Measurements from ENCODE around the gene CTSH.

CTSH gene

DNA sequence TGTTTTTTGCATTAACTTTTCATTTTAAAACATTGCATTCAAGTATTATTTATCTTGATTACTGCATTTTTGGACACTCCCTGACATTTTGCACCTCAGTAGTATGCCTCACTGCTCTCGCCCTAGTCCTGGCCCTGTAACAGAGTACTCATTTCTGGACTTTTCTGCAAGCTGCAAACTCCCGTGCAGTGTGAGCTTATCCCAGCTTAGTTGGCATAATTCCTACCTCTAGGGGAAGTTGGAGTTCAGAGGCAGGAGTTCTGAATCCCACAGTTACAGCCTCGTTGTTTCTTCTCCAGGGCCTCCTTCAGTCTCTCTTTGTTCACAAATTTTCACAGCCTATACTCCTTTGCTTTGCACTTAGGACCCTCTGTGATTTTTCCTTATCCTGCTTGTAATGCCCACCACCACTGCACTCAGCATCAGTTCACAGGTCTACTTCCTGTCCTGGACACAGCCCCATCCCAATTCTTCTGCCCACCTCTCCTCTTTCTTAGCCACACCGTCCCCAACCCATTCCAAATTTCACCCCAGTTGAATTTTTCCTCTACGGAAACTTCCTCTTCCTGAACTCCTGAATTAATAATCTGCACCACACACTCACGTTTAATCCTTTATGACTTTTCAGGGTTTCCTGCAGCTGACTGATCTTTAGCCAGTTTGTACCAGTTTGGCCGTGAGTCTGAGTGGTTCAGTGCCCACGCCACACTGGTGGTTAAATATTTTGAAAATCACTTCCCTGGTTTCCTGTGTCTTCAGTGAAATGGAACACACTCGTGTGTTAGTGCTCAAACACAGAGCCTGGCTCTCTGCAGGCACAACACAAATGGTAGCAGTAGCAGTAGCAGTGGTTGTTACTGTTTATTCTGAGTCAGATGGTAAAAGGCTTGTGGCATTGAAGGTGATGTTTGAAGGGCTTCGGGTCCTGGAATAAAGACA lies 6.3 kb upstream of the CTSH start:
- no peak overlapping the region for H3K4me3 ChIP-seq (replicated peaks in 1 of 2; ENCODE audit: low read depth in 2 of 2, low read length in 2 of 2)
- TF ChIP-seq CTCF (IDR thresholded peaks at IDR 0.05; ENCODE audit: low read depth, low read length): peak; percentile 8
- DNase-seq (ENCODE audit: low read depth in 2 of 2): peak in 1 of 2 donors; percentile 69

DNA sequence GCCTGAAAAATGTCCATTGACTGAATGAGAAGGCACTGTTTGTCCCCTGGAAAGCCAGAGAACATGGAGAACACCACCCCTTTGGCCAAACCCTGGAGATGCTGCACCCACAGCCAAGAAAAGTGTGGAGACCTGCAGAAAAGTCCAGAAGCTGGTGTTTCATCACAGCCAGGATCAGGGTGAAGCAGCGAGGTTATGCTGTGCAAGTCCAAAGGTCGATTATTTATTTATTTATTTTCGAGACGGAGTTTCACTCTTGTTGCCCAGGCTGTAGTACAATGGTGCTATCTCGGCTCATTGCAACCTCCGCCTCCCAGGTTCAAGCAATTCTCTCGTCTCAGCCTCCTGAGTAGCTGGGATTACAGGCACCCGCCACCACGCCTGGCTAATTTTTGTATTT lies 5.5 kb upstream of the CTSH start:
- no peak for TF ChIP-seq CTCF (IDR thresholded peaks at IDR 0.05; ENCODE audit: low read depth, low read length)
- no peak for DNase-seq (ENCODE audit: low read depth in 2 of 2)
- H3K4me3 ChIP-seq (replicated peaks in 1 of 2; ENCODE audit: low read depth in 2 of 2, low read length in 2 of 2): no peak overlapping the region

DNA sequence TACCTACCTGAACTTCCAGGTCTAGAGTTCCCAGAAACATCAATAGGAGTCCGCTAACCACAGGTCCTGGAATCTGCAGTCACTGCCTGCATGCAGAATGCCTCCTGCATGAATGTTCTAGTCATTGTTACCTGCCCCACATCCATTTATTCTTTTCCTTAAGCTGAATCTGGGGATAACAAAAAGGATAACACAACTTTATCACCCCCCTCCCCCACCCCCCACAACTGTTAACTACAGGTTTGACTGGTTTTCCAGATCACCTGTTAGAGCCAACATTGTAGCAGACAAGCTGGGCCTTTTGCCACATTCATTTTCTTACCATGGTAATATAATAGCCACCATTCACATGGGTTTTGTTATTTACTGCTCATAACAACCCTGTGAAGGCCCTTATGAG lies 4.6 kb upstream of the CTSH start:
- no peak for TF ChIP-seq CTCF (IDR thresholded peaks at IDR 0.05; ENCODE audit: low read depth, low read length)
- no peak overlapping the region for H3K4me3 ChIP-seq (replicated peaks in 1 of 2; ENCODE audit: low read depth in 2 of 2, low read length in 2 of 2)
- DNase-seq (ENCODE audit: low read depth in 2 of 2): no peak

DNA sequence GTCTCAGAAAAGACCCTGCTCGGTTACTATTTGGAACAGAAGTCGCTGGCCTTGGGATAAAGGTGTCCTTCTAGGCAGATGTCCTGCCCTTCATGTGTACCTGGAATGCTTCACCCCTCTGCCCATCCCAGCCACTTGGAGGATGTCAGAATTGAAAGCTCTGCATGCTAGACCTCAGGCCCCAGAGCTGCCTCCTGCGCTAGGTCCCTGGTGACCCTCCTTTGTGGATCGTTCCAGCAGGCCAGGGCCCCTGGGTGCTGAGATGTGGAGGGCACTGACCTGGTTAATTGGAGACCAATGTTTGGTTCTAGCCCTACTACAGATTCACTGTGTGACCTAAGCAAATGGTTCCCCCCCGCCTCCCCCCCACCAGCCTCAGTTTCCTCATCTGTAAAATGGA lies 2.7 kb upstream of the CTSH start:
- DNase-seq (ENCODE audit: low read depth in 2 of 2): no peak
- TF ChIP-seq CTCF (IDR thresholded peaks at IDR 0.05; ENCODE audit: low read depth, low read length): no peak
- H3K4me3 ChIP-seq (replicated peaks in 1 of 2; ENCODE audit: low read depth in 2 of 2, low read length in 2 of 2): no peak overlapping the region

DNA sequence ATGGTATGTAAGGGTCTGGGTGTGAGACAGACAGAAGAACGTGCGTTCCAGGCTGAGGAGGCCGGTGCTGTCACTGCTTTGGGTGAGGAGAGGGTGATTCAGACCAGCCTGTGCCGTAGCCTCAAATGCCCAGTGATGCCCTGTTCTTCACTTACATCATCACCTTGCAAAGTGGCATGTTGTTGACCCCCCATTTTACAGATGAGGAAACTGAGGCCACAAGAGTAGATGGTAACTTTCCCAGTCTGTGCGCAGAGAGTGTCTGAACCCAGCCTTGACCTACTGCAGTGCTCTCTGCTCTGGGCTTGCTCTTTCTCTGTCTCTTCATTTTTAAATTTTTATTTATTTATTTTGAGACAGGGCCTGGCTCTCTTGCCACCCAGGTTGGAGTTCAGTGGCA lies 1.6 kb upstream of the CTSH start:
- TF ChIP-seq CTCF (IDR thresholded peaks at IDR 0.05; ENCODE audit: low read depth, low read length): no peak
- H3K4me3 ChIP-seq (replicated peaks in 1 of 2; ENCODE audit: low read depth in 2 of 2, low read length in 2 of 2): no peak overlapping the region
- DNase-seq (ENCODE audit: low read depth in 2 of 2): no peak

- no peak for DNase-seq (ENCODE audit: low read depth in 2 of 2)
- no peak overlapping the region for H3K4me3 ChIP-seq (replicated peaks in 1 of 2; ENCODE audit: low read depth in 2 of 2, low read length in 2 of 2)
- TF ChIP-seq CTCF (IDR thresholded peaks at IDR 0.05; ENCODE audit: low read depth, low read length): no peak
Observed at GRCh38 chr15:78944202-78944625, 632 bp downstream of the CTSH start.

Data from cardiac fibroblast (primary cell).